GM21619 (cell line): ENCODE measurements around the gene GLI1.

Experiments used
- ATAC-seq: cut with Tn5 transposase; IDR thresholded peaks from one replicate; pipeline ENCODE4 v1.9.1; 2021; ENCODE audit not compliant: unreplicated experiment

The GLI1 gene

DNA sequence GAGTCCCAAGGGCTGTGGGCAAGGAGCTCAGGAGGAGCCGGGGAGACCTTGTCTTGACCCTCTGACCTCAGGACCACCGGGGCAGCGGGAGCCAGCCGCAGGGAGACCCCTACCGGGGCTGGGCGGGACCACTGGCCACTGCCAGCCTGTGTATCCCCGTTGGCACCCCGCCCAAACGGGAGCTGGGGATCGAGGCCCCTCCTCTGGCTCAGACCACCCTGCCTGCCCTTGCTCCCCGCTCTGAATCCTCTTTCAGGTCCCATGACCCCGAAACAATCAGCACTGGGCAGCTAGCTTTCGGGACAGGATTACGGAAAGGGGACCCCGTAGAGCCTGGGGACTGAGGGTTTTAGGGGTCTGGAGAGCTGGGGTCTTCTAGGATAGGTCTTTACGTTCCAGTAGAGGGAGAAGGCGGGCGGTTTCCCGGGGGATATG lies 1.3 kb downstream of the GLI1 start:
- no peak for ATAC-seq

DNA sequence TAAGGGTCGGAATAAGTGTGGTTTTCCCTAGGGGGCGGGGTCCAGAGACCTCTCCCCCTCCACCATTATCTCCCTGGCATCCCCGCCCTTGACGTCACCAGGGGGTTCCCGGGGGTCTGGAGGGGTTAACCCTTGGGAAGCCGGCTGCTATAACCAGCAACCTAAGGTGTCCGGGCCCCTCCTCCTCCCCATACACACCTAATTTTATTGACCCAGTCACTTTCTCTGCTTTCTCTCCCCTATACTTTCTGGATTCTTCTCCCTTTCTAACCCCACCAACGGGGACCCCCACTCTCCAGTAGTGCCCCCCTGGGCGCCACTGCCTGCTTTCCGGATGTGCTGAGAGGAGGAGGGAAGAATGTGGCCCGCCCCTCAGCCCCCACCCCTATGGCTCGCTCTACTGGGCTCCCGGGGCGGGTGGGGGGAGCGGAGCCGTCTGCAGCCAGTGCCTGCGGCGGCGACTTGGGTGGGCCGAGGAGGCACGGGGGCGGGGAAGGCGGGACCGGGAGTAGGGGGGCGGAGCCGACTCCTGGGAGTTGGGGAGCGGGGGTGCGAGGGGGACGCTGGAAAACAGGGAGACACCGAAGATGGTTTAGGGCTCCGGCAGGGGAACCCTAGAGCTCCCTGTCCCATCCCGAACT lies 1.8 kb downstream of the GLI1 start:
- no peak for ATAC-seq

DNA sequence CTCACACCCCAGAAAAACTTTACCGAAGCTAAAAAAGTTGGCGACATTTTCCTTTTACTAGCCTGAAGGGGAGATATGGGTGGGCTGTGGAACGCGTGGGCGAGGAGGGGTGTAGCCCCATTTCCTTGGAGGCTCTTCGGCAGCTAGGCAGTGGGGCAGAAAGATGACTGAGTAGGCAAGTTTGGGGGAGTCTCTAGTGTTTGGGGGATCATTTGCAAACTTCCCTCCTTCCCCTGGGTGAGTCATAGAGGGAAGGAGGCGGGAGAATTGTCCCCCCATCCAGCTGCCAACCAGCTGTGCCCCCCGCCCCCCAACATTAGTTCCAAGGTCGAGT lies 2.3 kb downstream of the GLI1 start:
- no peak for ATAC-seq

DNA sequence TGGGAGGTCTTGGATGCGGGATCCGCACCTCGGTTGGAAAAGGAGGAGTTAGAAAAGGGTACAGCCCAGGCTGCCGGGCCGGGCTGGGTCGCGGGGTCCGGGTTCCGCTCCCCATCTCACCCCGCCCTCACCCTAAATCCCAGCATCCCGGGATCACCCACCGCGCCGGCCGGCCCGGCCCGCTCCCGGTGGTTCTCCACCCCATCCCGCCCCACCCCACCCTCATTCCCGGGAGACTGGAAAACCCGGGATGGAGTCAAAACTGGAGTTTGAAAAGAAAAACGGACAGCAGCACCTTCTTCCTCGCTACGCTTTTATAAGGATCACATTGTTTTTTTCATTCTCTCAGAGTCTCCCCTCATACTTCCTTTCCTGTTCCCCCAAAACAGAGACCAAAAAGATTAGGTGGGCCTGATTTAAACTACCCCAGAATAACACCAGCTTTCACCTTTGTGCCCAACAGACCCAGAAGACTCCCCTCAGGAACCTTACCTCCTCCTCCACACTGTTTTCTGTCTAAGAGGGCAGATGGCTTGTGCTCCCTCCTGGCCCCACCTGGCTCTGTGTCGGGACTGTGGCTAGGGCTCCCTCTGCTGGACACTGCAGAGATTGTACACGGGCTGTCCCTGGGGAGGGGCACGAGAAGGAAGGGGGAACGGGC lies 2.8 kb downstream of the GLI1 start:
- ATAC-seq: peak; percentile 51

DNA sequence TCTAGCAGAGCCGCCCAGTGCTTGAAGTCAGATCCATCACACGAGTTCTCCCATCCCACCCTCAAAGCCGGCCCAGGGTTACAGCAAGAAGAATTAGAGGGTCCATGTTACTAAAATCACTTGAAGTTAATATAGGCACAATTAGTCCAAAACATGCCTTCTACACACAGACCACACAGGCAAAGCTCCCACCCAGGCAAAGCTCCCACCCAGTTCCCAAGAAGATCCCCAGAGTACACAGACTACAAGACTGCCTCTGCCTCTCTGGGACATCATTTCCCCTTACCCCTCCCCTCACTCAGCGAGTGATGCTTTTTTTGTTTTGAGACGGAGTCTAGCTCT lies 3.3 kb downstream of the GLI1 start:
- ATAC-seq: no peak

DNA sequence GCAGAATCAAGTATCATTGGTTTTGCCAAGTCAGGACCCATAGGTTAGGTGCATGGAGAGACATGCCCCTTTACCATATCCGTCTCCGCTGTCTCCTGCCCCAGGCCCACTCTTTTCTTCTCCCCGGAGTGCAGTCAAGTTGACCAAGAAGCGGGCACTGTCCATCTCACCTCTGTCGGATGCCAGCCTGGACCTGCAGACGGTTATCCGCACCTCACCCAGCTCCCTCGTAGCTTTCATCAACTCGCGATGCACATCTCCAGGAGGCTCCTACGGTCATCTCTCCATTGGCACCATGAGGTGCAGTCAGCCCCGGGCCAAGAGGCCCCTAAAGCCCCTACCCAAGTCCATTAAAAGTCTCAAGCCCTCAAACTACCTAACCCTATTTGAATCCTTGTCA lies 5.0 kb downstream of the GLI1 start:
- no peak for ATAC-seq

DNA sequence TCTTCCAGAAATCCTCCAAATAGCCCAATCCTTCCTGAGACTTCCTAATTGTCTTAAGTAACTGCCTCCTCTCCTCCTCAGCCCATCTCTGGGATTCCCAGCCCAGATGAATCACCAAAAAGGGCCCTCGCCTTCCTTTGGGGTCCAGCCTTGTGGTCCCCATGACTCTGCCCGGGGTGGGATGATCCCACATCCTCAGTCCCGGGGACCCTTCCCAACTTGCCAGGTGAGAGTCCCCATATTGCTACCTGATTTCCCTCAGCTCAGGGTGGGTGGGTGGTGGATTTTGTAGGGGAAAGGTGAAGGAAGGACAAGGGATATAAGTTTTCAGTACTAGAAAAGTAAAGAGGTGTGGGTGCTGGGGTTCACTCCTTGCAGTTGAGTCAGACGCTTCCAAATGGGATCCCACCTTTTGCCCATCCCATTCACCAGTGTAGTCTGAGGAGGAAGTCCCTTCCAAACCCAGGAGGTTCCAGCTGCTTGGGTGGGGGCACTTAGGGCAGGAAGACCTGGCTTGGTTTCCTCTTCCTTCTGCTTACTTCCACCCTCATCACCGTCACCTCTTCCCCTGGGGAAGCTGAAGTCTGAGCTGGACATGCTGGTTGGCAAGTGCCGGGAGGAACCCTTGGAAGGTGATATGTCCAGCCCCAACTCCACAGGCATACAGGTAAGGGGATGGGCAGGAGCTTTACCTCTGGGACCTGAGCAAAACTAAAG lies 5.6 kb downstream of the GLI1 start:
- no peak for ATAC-seq

DNA sequence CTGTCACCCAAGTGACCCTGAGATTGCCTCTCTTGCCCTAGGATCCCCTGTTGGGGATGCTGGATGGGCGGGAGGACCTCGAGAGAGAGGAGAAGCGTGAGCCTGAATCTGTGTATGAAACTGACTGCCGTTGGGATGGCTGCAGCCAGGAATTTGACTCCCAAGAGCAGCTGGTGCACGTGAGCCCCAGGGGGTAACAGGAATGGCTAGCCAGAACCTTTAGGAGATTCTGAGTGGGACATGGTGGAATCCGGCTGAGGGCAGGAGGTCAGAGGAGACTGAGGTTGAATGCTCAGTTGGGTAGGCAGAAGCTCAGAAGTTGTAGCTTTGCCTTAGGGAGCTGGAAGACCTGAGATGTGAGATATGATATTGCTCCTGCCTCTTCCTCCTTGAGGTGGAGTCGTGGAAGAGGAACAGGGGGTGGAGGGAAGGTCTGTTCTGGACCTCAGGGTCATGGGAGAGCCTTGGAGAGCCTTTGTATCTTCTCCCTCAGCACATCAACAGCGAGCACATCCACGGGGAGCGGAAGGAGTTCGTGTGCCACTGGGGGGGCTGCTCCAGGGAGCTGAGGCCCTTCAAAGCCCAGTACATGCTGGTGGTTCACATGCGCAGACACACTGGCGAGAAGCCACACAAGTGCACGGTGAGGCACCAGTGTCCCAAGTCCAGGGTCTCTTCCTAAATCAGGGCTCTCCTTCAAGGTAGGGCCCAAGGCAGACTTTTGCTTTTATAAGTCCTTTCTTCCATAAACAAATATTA lies 6.3 kb downstream of the GLI1 start:
- no peak for ATAC-seq

DNA sequence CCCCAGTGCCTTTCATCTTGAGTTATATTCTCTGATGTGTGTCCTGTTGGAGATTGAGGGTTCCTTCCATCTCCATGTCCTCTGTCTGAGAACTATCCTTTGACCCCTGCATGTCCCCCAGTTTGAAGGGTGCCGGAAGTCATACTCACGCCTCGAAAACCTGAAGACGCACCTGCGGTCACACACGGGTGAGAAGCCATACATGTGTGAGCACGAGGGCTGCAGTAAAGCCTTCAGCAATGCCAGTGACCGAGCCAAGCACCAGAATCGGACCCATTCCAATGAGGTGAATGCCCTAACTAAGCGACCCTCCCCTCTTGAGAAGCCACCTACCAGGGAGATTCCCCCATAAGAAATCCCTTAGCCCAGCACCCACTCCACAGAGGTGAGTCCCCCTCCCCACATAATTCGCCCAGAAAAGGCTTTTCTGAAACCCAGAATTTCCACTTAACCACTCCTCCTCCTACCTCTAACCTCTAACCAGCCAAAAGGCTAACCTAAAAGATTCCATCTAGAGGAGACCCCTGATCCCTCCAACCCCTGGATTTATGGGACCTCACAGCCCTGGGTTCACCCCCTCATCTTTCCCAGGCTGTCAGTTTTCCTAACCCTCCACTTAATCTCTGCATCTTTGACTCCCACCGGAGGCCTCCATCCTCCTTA lies 7.8 kb downstream of the GLI1 start:
- ATAC-seq: no peak

DNA sequence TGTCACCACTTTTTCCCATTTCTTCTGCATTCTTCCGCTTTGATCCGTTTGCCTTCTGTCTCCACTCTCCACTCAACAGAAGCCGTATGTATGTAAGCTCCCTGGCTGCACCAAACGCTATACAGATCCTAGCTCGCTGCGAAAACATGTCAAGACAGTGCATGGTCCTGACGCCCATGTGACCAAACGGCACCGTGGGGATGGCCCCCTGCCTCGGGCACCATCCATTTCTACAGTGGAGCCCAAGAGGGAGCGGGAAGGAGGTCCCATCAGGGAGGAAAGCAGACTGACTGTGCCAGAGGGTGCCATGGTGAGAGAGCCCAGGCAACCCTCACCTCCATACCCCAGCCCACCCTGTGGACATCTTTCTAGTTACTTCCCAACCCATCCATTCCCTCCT lies 8.3 kb downstream of the GLI1 start:
- no peak for ATAC-seq

DNA sequence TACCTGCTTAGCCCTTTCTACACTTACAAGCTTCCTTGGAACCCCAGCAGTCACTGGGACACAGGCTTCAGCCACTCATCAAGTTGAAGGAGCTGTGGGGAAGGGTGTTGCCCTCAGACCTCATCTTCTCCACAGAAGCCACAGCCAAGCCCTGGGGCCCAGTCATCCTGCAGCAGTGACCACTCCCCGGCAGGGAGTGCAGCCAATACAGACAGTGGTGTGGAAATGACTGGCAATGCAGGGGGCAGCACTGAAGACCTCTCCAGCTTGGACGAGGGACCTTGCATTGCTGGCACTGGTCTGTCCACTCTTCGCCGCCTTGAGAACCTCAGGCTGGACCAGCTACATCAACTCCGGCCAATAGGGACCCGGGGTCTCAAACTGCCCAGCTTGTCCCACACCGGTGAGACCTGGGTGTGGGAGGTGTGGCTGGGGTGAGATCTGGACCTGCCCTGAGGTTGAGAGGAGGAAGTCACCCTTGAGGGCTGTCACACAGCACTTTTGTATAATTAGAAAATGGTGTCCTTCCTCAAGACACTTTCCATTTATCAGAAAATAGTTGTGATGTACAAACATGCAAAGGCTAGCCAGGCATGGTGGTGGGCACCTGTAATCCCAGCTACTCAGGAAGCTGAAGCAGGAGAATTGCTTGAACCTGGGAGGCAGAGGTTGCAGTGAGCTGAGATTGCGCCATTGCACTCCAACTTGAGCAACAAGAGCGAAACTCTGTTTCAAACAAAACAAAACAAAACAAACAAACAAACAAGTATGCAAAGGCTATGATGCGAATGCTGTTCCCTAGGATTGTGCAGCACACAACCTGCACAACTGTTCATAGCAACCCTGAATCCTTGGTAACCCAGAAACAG lies 9.9 kb downstream of the GLI1 start:
- no peak for ATAC-seq

DNA sequence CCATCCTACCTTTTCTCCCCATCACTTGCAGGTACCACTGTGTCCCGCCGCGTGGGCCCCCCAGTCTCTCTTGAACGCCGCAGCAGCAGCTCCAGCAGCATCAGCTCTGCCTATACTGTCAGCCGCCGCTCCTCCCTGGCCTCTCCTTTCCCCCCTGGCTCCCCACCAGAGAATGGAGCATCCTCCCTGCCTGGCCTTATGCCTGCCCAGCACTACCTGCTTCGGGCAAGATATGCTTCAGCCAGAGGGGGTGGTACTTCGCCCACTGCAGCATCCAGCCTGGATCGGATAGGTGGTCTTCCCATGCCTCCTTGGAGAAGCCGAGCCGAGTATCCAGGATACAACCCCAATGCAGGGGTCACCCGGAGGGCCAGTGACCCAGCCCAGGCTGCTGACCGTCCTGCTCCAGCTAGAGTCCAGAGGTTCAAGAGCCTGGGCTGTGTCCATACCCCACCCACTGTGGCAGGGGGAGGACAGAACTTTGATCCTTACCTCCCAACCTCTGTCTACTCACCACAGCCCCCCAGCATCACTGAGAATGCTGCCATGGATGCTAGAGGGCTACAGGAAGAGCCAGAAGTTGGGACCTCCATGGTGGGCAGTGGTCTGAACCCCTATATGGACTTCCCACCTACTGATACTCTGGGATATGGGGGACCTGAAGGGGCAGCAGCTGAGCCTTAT lies 10.8 kb downstream of the GLI1 start:
- no peak for ATAC-seq

DNA sequence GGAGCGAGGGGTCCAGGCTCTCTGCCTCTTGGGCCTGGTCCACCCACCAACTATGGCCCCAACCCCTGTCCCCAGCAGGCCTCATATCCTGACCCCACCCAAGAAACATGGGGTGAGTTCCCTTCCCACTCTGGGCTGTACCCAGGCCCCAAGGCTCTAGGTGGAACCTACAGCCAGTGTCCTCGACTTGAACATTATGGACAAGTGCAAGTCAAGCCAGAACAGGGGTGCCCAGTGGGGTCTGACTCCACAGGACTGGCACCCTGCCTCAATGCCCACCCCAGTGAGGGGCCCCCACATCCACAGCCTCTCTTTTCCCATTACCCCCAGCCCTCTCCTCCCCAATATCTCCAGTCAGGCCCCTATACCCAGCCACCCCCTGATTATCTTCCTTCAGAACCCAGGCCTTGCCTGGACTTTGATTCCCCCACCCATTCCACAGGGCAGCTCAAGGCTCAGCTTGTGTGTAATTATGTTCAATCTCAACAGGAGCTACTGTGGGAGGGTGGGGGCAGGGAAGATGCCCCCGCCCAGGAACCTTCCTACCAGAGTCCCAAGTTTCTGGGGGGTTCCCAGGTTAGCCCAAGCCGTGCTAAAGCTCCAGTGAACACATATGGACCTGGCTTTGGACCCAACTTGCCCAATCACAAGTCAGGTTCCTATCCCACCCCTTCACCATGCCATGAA lies 11.5 kb downstream of the GLI1 start:
- no peak for ATAC-seq

DNA sequence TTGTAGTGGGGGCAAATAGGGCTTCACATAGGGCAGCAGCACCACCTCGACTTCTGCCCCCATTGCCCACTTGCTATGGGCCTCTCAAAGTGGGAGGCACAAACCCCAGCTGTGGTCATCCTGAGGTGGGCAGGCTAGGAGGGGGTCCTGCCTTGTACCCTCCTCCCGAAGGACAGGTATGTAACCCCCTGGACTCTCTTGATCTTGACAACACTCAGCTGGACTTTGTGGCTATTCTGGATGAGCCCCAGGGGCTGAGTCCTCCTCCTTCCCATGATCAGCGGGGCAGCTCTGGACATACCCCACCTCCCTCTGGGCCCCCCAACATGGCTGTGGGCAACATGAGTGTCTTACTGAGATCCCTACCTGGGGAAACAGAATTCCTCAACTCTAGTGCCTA lies 12.1 kb downstream of the GLI1 start:
- ATAC-seq: no peak

DNA sequence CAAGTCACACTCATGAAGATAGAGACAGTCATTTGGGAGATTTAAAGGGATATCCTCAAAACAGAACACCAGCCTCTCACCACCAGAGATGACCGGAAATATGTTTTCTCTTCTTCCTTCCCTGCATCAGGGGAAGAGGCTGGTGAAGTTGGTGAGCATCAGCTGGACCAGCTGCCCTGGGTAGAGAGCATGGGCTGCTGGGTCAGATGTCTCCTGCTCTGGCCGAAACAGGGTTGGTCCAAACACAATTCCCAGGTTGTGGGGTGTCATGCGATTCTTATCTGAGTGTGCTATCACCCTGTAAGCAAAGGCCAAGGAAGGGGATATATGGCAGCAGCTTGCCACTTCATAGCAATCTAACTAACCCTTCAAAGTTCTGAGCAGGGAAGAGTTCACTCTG lies 12.8 kb downstream of the GLI1 start:
- no peak for ATAC-seq

DNA sequence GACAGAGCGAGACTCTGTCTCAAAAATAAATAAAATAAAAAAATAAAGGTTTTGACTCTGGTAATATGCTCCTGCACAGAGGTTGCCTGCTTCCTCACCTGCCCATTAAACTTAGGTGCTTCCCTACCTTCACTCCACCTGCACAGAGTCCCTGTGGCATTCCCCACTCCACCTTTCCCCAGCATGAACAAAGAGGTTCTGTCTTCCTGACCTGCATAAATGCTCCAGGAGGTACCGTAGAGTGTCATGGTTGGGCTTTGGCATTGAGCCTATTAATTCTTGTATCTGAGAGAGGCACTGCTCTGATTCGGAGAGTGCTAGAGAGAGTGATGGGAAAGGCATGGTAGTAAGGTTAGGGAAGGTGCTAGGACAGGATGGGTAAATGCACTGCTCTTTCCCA lies 13.8 kb downstream of the GLI1 start:
- ATAC-seq: no peak

DNA sequence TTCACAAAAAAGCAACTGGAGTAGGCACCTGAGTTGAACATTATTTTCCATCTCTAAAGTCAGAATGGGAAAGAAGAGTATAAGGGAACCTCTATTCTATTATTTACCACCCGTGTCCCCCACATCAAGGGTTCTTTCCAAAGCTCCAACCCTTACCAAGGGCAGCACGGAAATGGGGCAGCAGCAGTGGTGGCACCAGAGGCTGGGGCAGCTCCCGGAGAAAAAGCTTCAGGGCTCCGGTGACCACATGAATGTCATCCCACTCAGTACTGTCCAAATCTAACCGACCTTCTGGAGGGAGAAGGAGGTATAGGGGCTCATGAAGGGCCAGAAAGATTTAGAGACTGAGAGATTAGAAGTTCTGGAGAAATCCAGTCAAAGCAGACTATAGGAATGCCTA lies 14.3 kb downstream of the GLI1 start:
- no peak for ATAC-seq

DNA sequence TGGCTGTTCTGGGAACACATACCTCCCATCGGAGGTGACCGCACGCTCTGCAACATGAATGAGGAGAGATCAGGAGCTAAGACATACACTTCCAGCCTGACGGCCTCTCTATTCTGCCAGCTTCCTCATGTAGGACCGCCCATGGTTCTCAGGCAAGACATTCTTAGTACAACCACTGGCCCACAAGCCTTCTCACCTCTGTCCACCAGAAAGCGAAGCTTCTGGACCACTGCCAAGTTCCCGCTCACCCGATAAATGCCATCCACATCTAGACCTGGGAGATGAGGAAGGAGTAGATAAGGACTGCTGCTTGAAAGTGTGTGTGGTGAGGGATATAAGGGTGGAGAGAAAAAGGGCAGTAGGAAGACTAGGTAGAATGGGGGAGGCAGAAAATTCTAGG lies 14.8 kb downstream of the GLI1 start:
- no peak for ATAC-seq

DNA sequence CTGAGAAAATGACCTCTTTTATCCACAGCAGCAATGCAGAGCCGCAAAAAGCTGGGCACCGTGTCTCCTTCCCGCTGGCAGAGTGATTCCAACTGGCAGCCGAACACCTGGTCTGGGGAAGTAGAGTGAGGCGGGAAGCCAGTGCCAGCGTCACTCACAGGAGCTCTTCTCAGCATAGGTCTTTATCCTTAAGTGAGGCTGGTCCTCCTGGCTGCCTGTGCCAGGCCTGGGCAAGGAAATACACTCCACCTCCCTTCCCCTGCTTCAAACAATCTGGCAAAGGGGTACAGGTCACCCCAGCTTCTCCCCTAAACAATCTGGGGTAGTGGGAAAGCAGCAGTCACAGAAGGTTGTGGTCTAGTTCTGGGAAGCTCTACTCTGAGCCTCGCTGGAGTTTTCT lies 15.3 kb downstream of the GLI1 start:
- no peak for ATAC-seq
